H1 (cell line): ENCODE data around the gene MYOT. TPM values are rescaled to one million over a fixed set of nuclear protein-coding genes. Genes with fewer than 3 reads are reported as not detected.

Experiments used
- CTCF ChIA-PET: fragments of 300-600 bp; sonication (Branson Sonifier 250); formaldehyde crosslinking; loops from one replicate; lab custom pipeline; 2021; ENCODE audit not compliant: partially characterized antibody; lab: Charles Lee
- POLR2A ChIA-PET: fragments of 300-600 bp; sonication (Branson Sonifier 250); formaldehyde crosslinking; loops from one replicate; lab custom pipeline; 2021; ENCODE audit warnings: inconsistent platforms; ENCODE audit not compliant: partially characterized antibody; lab: Charles Lee
- DNase-seq, 2 experiments: peaks; one replicate each; pipeline versions ENCODE4 v3.0.0 to v3.0.0-alpha.2; 2010 to 2022; ENCODE audit warnings: low spot score in 2 of 2, low read depth in 1 of 2, mixed read lengths in 1 of 2
- FAIRE-seq: peaks from 2 replicates; lab custom pipeline; 2011; peaks lifted over from hg19 to GRCh38; lab: Jason Lieb, UNC
- H2AFZ ChIP-seq: 2 replicates; pipeline ENCODE4 v1.8.1; 2012; ENCODE audit warnings: low read length, inconsistent platforms
- H2AK5ac ChIP-seq: 2 replicates; pipeline ENCODE4 v1.6.1; 2013; ENCODE audit warnings: low read depth, low read length
- H2BK120ac ChIP-seq: replicated peaks from 2 replicates; pipeline ENCODE3; 2013; ENCODE audit warnings: low read depth, low read length, inconsistent platforms
- H2BK12ac ChIP-seq: 2 replicates; pipeline ENCODE4 v1.6.1; 2013; ENCODE audit warnings: low read depth, low read length
- H2BK15ac ChIP-seq: 2 replicates; pipeline ENCODE4 v1.6.1; 2013; ENCODE audit warnings: low read length
- H2BK20ac ChIP-seq: 2 replicates; pipeline ENCODE4 v1.6.1; 2013; ENCODE audit warnings: low read length
- H2BK5ac ChIP-seq: 2 replicates; pipeline ENCODE4 v1.6.1; 2013; ENCODE audit warnings: low read depth, low read length
- H3K14ac ChIP-seq: 2 replicates; pipeline ENCODE4 v1.6.1; 2013; ENCODE audit warnings: inconsistent platforms; ENCODE audit not compliant: insufficient read length
- H3K18ac ChIP-seq: 2 replicates; pipeline ENCODE4 v1.6.1; 2013; ENCODE audit warnings: low read length; ENCODE audit errors: extremely low read depth
- H3K23ac ChIP-seq: 2 replicates; pipeline ENCODE4 v1.6.1; 2013; ENCODE audit warnings: inconsistent platforms; ENCODE audit not compliant: insufficient read length
- H3K23me2 ChIP-seq: 2 replicates; pipeline ENCODE4 v1.6.1; 2013; ENCODE audit warnings: low read depth, low read length
- H3K27ac ChIP-seq: 2 replicates; pipeline ENCODE4 v1.6.1; 2011; ENCODE audit warnings: low read depth, low read length, inconsistent platforms
- H3K27me3 ChIP-seq, 4 experiments: replicated peaks in 1 of 4; 1 replicate in 1 of 4; 2 replicates in 3 of 4; pipeline versions ENCODE4 v1.6.1 to v1.8.1; 2011 to 2013; ENCODE audit warnings: low read length in 3 of 4, mild to moderate bottlenecking in 3 of 4, inconsistent platforms in 2 of 4, mixed read lengths in 2 of 4, moderate library complexity in 1 of 4; ENCODE audit not compliant: control insufficient read depth in 3 of 4, insufficient read depth in 3 of 4; ENCODE audit errors: extremely low read depth in 1 of 4
- H3K36me3 ChIP-seq, 4 experiments: 2 replicates each; pipeline versions ENCODE4 v1.6.1 to v1.8.1; 2011 to 2013; ENCODE audit warnings: mild to moderate bottlenecking in 4 of 4, low read length in 3 of 4, moderate library complexity in 2 of 4, control low read depth in 1 of 4, inconsistent platforms in 1 of 4; ENCODE audit not compliant: insufficient read depth in 4 of 4, control insufficient read depth in 2 of 4
- H3K4ac ChIP-seq: replicated peaks from 2 replicates; pipeline ENCODE3; 2013; ENCODE audit warnings: low read length, low read depth, mixed read lengths, inconsistent platforms; ENCODE audit not compliant: insufficient read length
- H3K4me1 ChIP-seq, 4 experiments: replicated peaks in 1 of 4; 1 replicate in 1 of 4; 2 replicates in 3 of 4; pipeline versions ENCODE4 v1.6.1 to v1.8.1; 2011 to 2013; ENCODE audit warnings: low read length in 3 of 4, inconsistent platforms in 2 of 4, mixed read lengths in 1 of 4; ENCODE audit not compliant: insufficient read depth in 4 of 4, control insufficient read depth in 3 of 4
- H3K4me2 ChIP-seq, 2 experiments: 2 replicates each; pipeline versions ENCODE4 v1.6.1 to v1.8.1; 2011 to 2013; ENCODE audit warnings: low read depth in 2 of 2, low read length in 2 of 2, control low read depth in 1 of 2, inconsistent platforms in 1 of 2, mild to moderate bottlenecking in 1 of 2; ENCODE audit not compliant: insufficient read depth in 1 of 2
- H3K4me3 ChIP-seq, 4 experiments: fragments of 200-600, 300-600 bp in 1 of 4; sonication (generic), shearing (Covaris generic), sonication (Bioruptor Twin) in 1 of 4; 2 replicates each; pipeline versions ENCODE4 v1.5.1 to v1.8.1; 2011 to 2016; ENCODE audit warnings: low read length in 4 of 4, low read depth in 3 of 4, control low read depth in 2 of 4, inconsistent platforms in 2 of 4, mild to moderate bottlenecking in 2 of 4, mixed read lengths in 1 of 4, moderate library complexity in 1 of 4; ENCODE audit not compliant: insufficient read depth in 2 of 4; ENCODE audit errors: extremely low read depth in 1 of 4
- H3K56ac ChIP-seq: replicated peaks from 2 replicates; pipeline ENCODE3; 2013; ENCODE audit warnings: low read depth, mild to moderate bottlenecking, mixed read lengths, low read length, inconsistent platforms; ENCODE audit not compliant: insufficient read length
- H3K79me1 ChIP-seq: 2 replicates; pipeline ENCODE4 v1.6.1; 2013; ENCODE audit warnings: low read depth, low read length, control low read depth
- H3K79me2 ChIP-seq, 2 experiments: 2 replicates each; pipeline versions ENCODE4 v1.6.1 to v1.8.1; 2012 to 2013; ENCODE audit warnings: low read length in 2 of 2, mild to moderate bottlenecking in 2 of 2, inconsistent platforms in 1 of 2; ENCODE audit not compliant: insufficient read depth in 2 of 2, control insufficient read depth in 1 of 2
- H3K9ac ChIP-seq, 4 experiments: replicated peaks in 1 of 4; 1 replicate in 1 of 4; 2 replicates in 3 of 4; pipeline versions ENCODE4 v1.6.1 to v1.8.1; 2011 to 2013; ENCODE audit warnings: low read depth in 3 of 4, low read length in 3 of 4, control low read depth in 2 of 4, mild to moderate bottlenecking in 2 of 4, moderate library complexity in 2 of 4, inconsistent platforms in 1 of 4; ENCODE audit errors: extremely low read depth in 1 of 4
- H3K9me3 ChIP-seq, 2 experiments: 2 replicates each; pipeline versions ENCODE4 v1.6.1 to v1.8.1; 2012 to 2013; ENCODE audit warnings: mild to moderate bottlenecking in 2 of 2, moderate library complexity in 2 of 2, control low read depth in 1 of 2, inconsistent platforms in 1 of 2, low read depth in 1 of 2, low read length in 1 of 2, mixed read lengths in 1 of 2; ENCODE audit not compliant: insufficient read depth in 2 of 2
- H4K20me1 ChIP-seq, 2 experiments: replicated peaks in 1 of 2; 2 replicates each; pipeline versions ENCODE3 to v1.8.1; 2011 to 2013; ENCODE audit warnings: inconsistent platforms in 2 of 2, low read length in 2 of 2, mild to moderate bottlenecking in 1 of 2; ENCODE audit not compliant: insufficient read depth in 2 of 2, control insufficient read depth in 1 of 2
- H4K5ac ChIP-seq: 2 replicates; pipeline ENCODE4 v1.6.1; 2013; ENCODE audit warnings: low read length, low read depth, mixed read lengths, inconsistent platforms; ENCODE audit not compliant: insufficient read length
- H4K8ac ChIP-seq: 2 replicates; pipeline ENCODE4 v1.8.0; 2013; ENCODE audit warnings: mild to moderate bottlenecking, moderate library complexity, low read length, inconsistent platforms; ENCODE audit not compliant: insufficient read depth; ENCODE audit errors: extremely low read depth
- H4K91ac ChIP-seq: replicated peaks from 2 replicates; pipeline ENCODE3; 2013; ENCODE audit warnings: low read length, mixed read lengths, inconsistent platforms; ENCODE audit not compliant: insufficient read length
- BACH1 ChIP-seq: IDR thresholded peaks from 2 replicates; pipeline ENCODE4 v1.6.1; 2012; ENCODE audit warnings: low read length, improper control_type of control experiment
- CBX8 ChIP-seq: fragments of 300-800, 300-1000 bp; sonication (generic); IDR thresholded peaks from 2 replicates; pipeline ENCODE4 v1.7.1; 2016; ENCODE audit warnings: low read depth, low read length, borderline replicate concordance
- E2F6 ChIP-seq: IDR thresholded peaks from 2 replicates; pipeline ENCODE4 v1.6.1; 2012; ENCODE audit warnings: inconsistent platforms
- FOSL1 ChIP-seq: IDR thresholded peaks from 2 replicates; pipeline ENCODE4 v1.6.1; 2011; ENCODE audit warnings: mild to moderate bottlenecking, low read depth, low read length, moderate library complexity; ENCODE audit not compliant: insufficient read depth
- GABPA ChIP-seq: IDR thresholded peaks from 2 replicates; pipeline ENCODE4 v1.6.1; 2011; ENCODE audit warnings: mild to moderate bottlenecking, low read length, moderate library complexity, borderline replicate concordance; ENCODE audit not compliant: insufficient read depth
- HDAC2 ChIP-seq, 2 experiments: fragments of 300-600 bp in 1 of 2; sonication (generic) in 1 of 2; IDR thresholded peaks; 2 replicates each; pipeline ENCODE4 v1.6.1; 2011 to 2012; ENCODE audit warnings: low read depth in 2 of 2, low read length in 2 of 2, mild to moderate bottlenecking in 2 of 2, moderate library complexity in 2 of 2, borderline replicate concordance in 1 of 2, inconsistent platforms in 1 of 2
- JUND ChIP-seq: IDR thresholded peaks from 2 replicates; pipeline ENCODE4 v1.6.1; 2011; ENCODE audit warnings: mild to moderate bottlenecking, improper control_type of control experiment, low read length
- KDM4A ChIP-seq: IDR thresholded peaks from one replicate; pipeline ENCODE4 v1.7.1; 2012; ENCODE audit warnings: low read depth, mild to moderate bottlenecking, moderate library complexity, low read length, inconsistent platforms; ENCODE audit not compliant: severe bottlenecking
- MAX ChIP-seq: IDR thresholded peaks from 2 replicates; pipeline ENCODE4 v1.6.1; 2012; ENCODE audit warnings: inconsistent platforms
- NRF1 ChIP-seq: IDR thresholded peaks from 2 replicates; pipeline ENCODE4 v1.6.1; 2011; ENCODE audit warnings: mild to moderate bottlenecking, low read depth, low read length, improper control_type of control experiment
- RAD21 ChIP-seq, 2 experiments: IDR thresholded peaks in 1 of 2; conservative IDR thresholded peaks in 1 of 2; 2 replicates each; pipeline ENCODE4 v1.6.1; 2011; ENCODE audit warnings: low read depth in 2 of 2, low read length in 2 of 2, improper control_type of control experiment in 1 of 2, inconsistent platforms in 1 of 2, mild to moderate bottlenecking in 1 of 2, moderate library complexity in 1 of 2
- SP4 ChIP-seq: IDR thresholded peaks from 2 replicates; pipeline ENCODE4 v1.6.1; 2012; ENCODE audit warnings: low read length, inconsistent platforms
- SRF ChIP-seq: IDR thresholded peaks from 2 replicates; pipeline ENCODE4 v1.6.1; 2011; ENCODE audit warnings: mild to moderate bottlenecking, low read depth, low read length, moderate library complexity
- WGBS, 2 experiments: shearing (Covaris generic) in 1 of 2; methylation state at CpG; one replicate each; pipeline versions ENCODE4 v1.1.6 to v1.1.7; 2013 to 2015; ENCODE audit warnings: low lambda C conversion rate in 2 of 2, mixed read lengths in 2 of 2, inconsistent platforms in 1 of 2, low coverage in 1 of 2, missing lambda C conversion rate in 1 of 2; ENCODE audit not compliant: insufficient replicate concordance in 2 of 2, insufficient coverage in 1 of 2, insufficient read length in 1 of 2; ENCODE audit errors: extremely low coverage in 1 of 2, missing lambda C conversion rate in 1 of 2; 5-methylcytosine and 5-hydroxymethylcytosine counted together
- polyA plus RNA-seq, 7 experiments: library from polyadenylated mRNA; depleted of rRNA in 3 of 7; stranded (reverse) in 5 of 7; unstranded in 2 of 7; fragments of >200 nt in 5 of 7; fragments of 200-250 nt in 2 of 7; gene quantifications; 1 replicate in 5 of 7; 2 replicates in 1 of 7; 4 replicates in 1 of 7; pipeline versions ENCODE4 v1.2.1 to v1.2.3, GENCODE V29; 2011 to 2013; ENCODE audit warnings: missing spikeins in 2 of 7, mixed read lengths in 2 of 7
- total RNA-seq: library from RNA; stranded (reverse); fragmentation: NEBNext Ultra II Directional; extraction: Animal tissue kit (Norgen Biotek cat#: 25700); gene quantifications from 2 replicates; pipeline ENCODE4 v1.2.1, GENCODE V29; 2021

MYOT gene
- total and polyA plus RNA-seq, 2 of the 8 experiments (the other 6 are each of a cell fraction or from before 2014, with no cell fraction given), result not detected

- Histone ChIP-seq H3K4ac (no peak overlapping the region), H3K23me2 (no peaks in the 10 kb centered on the region), H3K36me3 (no peaks in the 10 kb centered on the region), H3K4me3 (no peak overlapping the region), H3K4me2 (no peak overlapping the region), H2AFZ (no peak overlapping the region), H2BK120ac (no peak overlapping the region), H3K79me1 (no peaks in the 10 kb centered on the region), H3K27ac (no peak overlapping the region), H2BK12ac (no peak overlapping the region), H2BK20ac (no peak overlapping the region), H2BK15ac (no peak overlapping the region), H4K8ac (no peak overlapping the region), H3K9ac (no peak overlapping the region), H3K9me3 (no peaks in the 10 kb centered on the region), H3K79me2 (no peaks in the 10 kb centered on the region), H4K20me1 (no peaks in the 10 kb centered on the region), H3K56ac (no peak overlapping the region), H3K14ac (no peak overlapping the region), H3K4me1 (peaks cover 0 to 10% (median 6%) of the 10 kb centered on the region in 4 experiments; a peak in 3 of 7 replicates), H4K5ac (no peak overlapping the region), H3K27me3 (no peaks in the 10 kb centered on the region), H2AK5ac (no peak overlapping the region), H2BK5ac (no peak overlapping the region), H3K23ac (no peak overlapping the region), H4K91ac (no peak overlapping the region), H3K18ac (no peak overlapping the region)
- ChIA-PET POLR2A (interaction anchor here (0.7 kb wide), 1 partner anchor 633 kb away, joined by 3 read pairs; no protein-coding TSS in a partner anchor), CTCF (interaction anchor here (0.5 to 2.2 kb wide), 3 partner anchors 10 to 54 kb away, joined by 3 to 6 read pairs (median 5); no protein-coding TSS in a partner anchor)
- WGBS, 2 experiments, result 92% methylated on average over 1 of the region's 1 CpG; no CpG with 5 or more reads in 1 of the 2 experiments
- FAIRE-seq (no peak), DNase-seq (no peak)
- no peak for TF ChIP-seq SP4
- TF ChIP-seq E2F6, result no peak
- no peak for TF ChIP-seq MAX
- TF ChIP-seq GABPA, result no peak
- no peak for TF ChIP-seq RAD21 (IDR thresholded peaks at IDR 0.05 in 1 of 2, conservative IDR thresholded peaks at IDR 0.05 in 1 of 2; ENCODE audit: low read depth in 2 of 2, low read length in 2 of 2)
- TF ChIP-seq BACH1, result no peak
- no peak for TF ChIP-seq FOSL1
- TF ChIP-seq KDM4A, result no peak
- TF ChIP-seq NRF1, result no peak
- TF ChIP-seq JUND, result no peak
- TF ChIP-seq CBX8, result no peak
- no peak for TF ChIP-seq SRF
- TF ChIP-seq HDAC2 (IDR thresholded peaks at IDR 0.05; ENCODE audit: borderline replicate concordance in 1 of 2, low read depth in 2 of 2, low read length in 2 of 2), result no peak
Observed at GRCh38 chr5:137832416-137832815, 35.2 kb upstream of the MYOT start.
